Stimulated activated CD4-positive, alpha-beta T cell treated with anti-CD3 and anti-CD28 coated beads, Interleukin-15, amount 100 ng/mL, for 48 hours (primary cell): Measurements from ENCODE around the gene CALML5.

Experiments used
- DNase-seq, 2 donors: peaks; one replicate each; pipeline ENCODE4 v3.0.0-alpha.2; 2020; ENCODE audit warnings: low read depth in 2 of 2

Gene CALML5

GRCh38 chr10:5533098-5533731 lies 33.8 kb upstream of the CALML5 start:
- DNase-seq, result no peak

GRCh38 chr10:5532618-5533097 lies 33.3 kb upstream of the CALML5 start:
- DNase-seq, result no peak

DNA sequence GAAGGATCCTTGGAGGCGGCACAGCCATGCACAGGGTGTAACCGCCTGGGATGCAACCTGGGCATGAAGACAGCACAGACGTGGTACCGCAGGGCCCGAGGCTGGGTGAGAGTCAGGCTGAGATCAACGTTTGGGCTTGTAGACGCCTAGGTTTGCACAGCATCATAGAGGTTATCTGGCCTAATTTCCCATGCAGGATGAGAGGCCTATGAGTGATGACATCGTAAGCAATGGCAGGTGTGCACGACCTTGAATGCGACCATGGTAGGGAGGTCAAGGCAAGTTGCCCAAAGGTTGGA lies 32.9 kb upstream of the CALML5 start:
- no peak for DNase-seq

DNA sequence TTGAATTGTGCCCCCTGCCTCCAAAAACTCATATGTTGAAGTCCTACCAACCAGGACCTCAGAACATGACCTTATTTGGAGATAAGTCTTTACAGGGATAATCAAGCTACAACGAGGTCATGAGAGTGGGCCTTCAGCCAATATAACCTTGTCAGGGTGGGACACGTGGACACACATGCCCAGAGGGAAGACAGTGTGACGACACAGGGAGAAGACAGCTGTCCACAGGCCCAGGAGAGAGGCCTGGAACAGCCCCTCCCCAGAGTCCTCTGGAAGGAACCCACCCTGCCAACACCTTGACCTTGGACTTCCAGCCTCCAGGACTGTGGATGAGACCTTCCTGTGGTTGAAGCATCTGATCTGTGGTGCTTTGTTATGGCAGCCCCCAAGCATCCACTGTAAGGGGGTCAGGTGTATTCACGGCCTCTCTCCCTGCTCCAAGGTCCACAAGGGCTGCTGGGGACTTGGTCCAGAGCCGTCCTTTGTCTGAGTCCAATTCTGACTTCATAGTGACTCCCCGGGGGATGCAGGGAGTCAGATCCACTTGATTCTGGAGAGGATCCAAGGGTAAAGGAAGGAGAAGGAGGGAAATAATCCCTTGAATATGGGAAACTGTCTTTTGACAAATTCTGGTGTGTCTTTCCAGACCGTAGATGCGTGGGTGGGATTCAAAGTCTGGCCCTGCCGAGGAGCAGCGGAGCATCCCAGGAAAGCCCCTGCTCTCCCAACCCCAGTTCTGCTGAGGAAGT lies 32.4 kb upstream of the CALML5 start:
- DNase-seq, result no peak

- no peak for DNase-seq
These were observed 31.6 kb upstream of the CALML5 start for GRCh38 chr10:5530846-5531557.

GRCh38 chr10:5530412-5530806 lies 31.0 kb upstream of the CALML5 start:
- no peak for DNase-seq

DNA sequence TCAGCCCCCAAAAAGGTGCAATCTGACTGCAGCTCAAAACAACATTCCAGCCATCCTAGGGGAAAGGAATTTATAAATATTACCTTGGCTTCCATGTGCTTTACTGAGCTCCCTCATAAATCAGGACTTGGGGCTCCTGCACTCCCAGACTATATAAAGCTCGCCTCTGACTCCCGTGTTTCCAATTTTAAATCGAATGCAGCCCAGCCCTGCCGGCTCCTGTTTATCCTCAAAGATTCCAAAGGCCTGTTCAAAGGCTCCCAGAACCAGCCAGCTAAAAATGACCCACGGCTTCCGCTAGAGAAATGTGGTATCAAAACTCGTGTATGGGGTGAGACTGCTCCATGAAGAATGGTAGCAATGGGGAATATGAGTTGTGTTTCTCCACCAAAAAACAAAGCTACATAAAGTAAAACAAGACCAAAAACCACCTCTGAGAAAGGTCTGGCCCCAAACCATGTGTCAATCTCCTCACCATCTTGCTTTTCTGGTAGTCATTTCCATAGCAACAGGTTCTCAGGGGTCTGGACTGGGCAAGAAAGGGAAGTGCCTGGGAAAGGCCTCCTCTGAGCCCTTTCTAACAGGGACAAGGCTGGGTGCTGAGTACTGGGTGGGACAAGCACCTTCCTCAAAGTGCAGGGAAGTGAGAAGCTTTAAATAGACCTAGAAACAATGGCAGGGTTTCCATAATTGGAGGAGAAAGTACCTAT lies 30.5 kb upstream of the CALML5 start:
- DNase-seq, result no peak

DNA sequence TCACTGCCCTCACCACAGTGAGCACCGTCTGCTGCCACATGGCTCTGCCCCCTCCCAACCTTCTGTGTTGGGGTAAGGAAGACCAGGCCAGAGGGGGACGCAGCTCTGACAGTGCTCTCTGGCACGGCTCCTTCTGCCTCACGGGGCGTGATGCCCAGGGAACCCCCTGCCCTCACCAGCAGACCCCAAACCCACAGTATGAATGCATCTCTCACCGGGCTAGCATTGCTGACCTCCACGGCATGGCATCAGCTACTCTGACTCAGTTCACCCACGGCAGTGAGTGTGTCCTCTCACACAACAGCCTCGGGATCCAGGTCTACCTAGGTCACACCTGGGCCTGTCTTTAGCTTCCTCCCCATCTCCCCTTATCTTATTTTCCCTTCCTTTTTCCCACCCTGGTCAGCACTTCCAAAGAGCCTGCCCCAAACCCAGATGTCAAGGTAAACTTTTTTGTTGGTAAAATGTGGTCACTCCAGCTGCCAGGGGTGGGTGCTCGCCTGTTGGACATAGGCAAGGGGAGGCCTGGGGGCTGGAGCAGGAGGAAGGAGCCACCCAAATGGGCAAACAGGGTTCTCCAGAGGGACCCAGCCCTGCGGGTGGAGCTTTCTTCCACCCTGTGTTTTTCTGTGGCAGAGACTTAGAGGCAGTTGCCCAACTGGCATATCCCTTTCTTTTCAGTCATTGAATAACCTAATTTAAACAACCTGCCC lies 29.8 kb upstream of the CALML5 start:
- DNase-seq, result no peak

DNA sequence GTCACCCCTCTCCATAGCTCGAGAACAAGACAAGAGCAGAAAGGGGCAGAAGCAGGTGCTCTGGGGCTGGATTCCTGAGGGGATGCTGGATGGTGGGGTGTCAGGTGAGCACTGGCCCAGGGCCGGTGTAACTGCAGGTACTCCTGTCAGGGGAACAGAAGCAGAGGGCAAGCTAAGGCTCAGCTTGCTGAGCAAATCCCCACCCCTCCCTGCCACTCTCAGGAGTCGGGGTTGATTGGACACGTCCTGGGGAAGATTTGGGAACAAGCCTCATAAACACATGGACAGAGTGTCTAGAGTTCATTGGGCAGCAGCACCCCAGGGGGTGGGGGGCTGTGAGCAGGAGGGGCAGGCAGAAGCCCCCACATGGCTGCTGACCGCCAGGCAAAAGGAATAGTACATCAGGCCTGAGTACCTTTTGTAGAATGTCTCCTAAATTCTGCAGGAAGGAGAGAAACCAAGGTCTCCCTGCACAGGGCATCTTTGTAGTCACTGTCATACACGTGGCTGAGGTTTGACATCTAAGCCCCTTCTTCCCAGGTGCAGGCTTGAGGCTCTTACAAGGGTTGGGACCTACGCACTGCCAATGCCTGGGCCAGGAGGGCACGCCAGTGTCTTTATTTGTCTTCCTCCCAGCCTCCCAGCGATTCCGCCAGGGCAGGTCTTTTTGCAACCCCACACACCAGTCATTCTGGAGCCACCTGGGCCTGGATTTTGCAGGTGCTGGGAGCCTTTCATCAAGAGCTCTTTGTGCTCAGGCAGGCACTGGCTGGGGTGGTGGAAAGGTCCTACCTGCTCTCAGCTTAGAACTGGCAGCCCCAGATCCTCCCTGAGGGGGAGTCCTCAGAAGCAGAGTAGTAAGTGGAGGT lies 28.2 kb upstream of the CALML5 start:
- DNase-seq, result no peak

- no peak for DNase-seq
These were observed 27.4 kb upstream of the CALML5 start for GRCh38 chr10:5526691-5527331.

GRCh38 chr10:5525561-5526341 lies 26.4 kb upstream of the CALML5 start:
- no peak for DNase-seq

GRCh38 chr10:5524641-5525560 lies 25.5 kb upstream of the CALML5 start, which contains the start of gene CALML3:
CALML3 (plus strand) TSS chr10:5524961; CDS start chr10:5525086, 125 bp downstream.
- DNase-seq, result no peak

GRCh38 chr10:5523796-5524574 lies 24.6 kb upstream of the CALML5 start:
- DNase-seq, result no peak

DNA sequence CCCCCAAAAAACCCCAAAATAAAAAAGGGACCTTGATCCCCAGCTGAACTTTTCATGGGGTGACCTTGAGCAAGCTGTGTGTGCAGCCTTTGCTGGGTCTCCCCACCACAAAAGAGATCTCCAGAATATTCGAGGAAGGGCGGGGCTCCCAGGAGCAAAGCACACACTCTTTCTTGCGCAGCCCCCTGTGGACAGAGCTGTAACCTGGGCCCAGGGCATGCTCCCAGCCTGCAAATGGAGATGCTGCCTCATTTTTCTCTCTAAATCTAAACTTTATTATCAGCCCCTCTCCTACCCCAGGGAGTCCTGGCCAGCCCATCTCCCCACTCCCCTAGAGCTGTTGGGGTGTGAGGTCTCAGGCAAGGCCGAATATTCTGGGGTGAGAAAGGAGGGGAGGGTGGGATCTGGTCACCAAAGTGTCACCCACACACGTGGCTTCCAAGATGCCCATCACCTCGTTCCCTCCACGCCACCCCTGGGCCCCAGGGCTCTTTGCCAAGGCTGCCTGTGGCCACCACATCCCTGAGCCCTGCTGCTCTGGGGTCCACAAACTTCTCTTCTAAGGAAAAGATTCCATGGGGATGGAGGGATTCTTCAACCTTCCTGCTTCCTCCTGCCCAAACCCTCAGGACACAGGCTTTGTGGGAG lies 23.7 kb upstream of the CALML5 start:
- DNase-seq, result no peak

- DNase-seq, result no peak
These were observed 19.7 kb upstream of the CALML5 start for GRCh38 chr10:5519054-5519453.

DNA sequence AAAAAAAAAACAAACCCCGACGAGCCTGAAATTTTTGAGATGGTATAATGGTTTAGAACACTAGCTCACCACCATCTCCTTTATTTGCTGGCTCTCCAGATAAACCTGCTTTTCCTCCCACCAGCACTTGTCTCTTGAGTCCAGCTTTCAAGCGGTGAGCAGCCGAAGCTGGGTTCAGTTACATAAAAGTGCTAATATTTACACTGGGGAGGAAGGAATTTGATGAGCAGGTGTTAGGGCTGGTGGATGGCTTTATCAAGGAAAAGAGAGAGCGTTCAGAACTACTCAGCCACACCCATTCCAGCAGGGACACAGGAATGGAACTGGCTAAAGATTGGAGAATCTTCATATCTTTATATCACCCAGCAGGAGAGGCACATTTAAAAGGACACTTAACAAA lies 18.8 kb upstream of the CALML5 start:
- DNase-seq, result no peak

DNA sequence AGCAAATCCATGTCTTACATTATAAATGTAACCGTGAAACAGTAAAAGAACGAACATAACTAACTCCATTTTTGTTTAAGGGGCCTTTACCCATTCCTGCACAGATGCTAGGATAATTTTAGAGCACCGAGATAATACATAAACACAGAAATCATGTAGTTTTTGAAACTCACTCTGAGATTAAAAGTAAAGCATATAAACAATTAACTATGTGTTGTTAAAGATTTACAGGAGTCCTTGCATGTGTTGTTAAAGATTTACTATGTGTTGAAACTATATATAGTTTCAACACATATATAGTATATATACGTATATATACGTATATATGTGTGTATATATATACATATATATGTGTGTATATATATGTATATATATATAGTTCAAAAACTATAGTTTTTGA lies 18.2 kb upstream of the CALML5 start:
- no peak for DNase-seq
